Epithelial cell of esophagus (primary cell): ENCODE data around the gene TNFRSF25.

ENCODE experiments used
- DNase-seq: peaks from one replicate; pipeline ENCODE4 v3.0.0; 2010; ENCODE audit warnings: low read depth
- H3K4me3 ChIP-seq: 2 replicates; pipeline ENCODE4 v1.5.1; 2011; ENCODE audit warnings: mild to moderate bottlenecking, low read length, control low read depth
- CTCF ChIP-seq: IDR thresholded peaks from 2 replicates; pipeline ENCODE4 v1.5.1; 2011; ENCODE audit warnings: low read depth, mild to moderate bottlenecking, low read length, control low read depth, inconsistent platforms; ENCODE audit not compliant: insufficient read depth; ENCODE audit errors: missing control alignments

The TNFRSF25 gene

GRCh38 chr1:6467744-6468688 lies 2.0 kb upstream of the TNFRSF25 start:
- TF ChIP-seq CTCF: no peak
- no peak for DNase-seq
- H3K4me3 ChIP-seq: no peak overlapping the region

- DNase-seq: no peak
- H3K4me3 ChIP-seq: no peak overlapping the region
- TF ChIP-seq CTCF: no peak
Observed at GRCh38 chr1:6467224-6467623, 1.3 kb upstream of the TNFRSF25 start.

GRCh38 chr1:6466751-6467150 lies 778 bp upstream of the TNFRSF25 start:
- H3K4me3 ChIP-seq: no peak overlapping the region
- no peak for DNase-seq
- no peak for TF ChIP-seq CTCF

- no peak overlapping the region for H3K4me3 ChIP-seq
- no peak for TF ChIP-seq CTCF
- DNase-seq: no peak
Observed at GRCh38 chr1:6465461-6466005, 440 bp downstream of the TNFRSF25 start.

GRCh38 chr1:6464915-6465314 lies 1.1 kb downstream of the TNFRSF25 start:
- no peak overlapping the region for H3K4me3 ChIP-seq
- TF ChIP-seq CTCF: no peak
- DNase-seq: no peak

- TF ChIP-seq CTCF: no peak
- no peak overlapping the region for H3K4me3 ChIP-seq
- peak; percentile 23 for DNase-seq
Observed at GRCh38 chr1:6464514-6464836, 1.5 kb downstream of the TNFRSF25 start.

GRCh38 chr1:6463120-6463412 lies 2.9 kb downstream of the TNFRSF25 start:
- no peak for DNase-seq
- no peak for TF ChIP-seq CTCF
- H3K4me3 ChIP-seq: no peak overlapping the region
